GM23338 (cell line): ENCODE results near the gene NFE2. TPM values are rescaled to one million over a fixed set of nuclear protein-coding genes. Genes with fewer than 3 reads are reported as not detected.

Experiments
- ATAC-seq: fragments of 200-7000 bp; cut with Tn5 transposase; 3 replicates; pipeline ENCODE4 v1.9.1; 2020
- DNase-seq: peaks from one replicate; pipeline ENCODE4 v3.0.0-alpha.2; 2015; ENCODE audit warnings: low spot score
- H2AFZ ChIP-seq: fragments of 200-600 bp; sonication (generic); 2 replicates; pipeline ENCODE4 v1.8.0; 2016; ENCODE audit warnings: antibody characterized with exemption, mild to moderate bottlenecking, moderate library complexity
- H3F3A ChIP-seq: fragments of 200-600 bp; sonication (generic); replicated peaks from 2 replicates; pipeline ENCODE4 v1.8.0; 2017; ENCODE audit warnings: antibody characterized with exemption, mixed run types, low read depth
- H3K27ac ChIP-seq: fragments of 200-600 bp; sonication (generic); 2 replicates; pipeline ENCODE4 v1.6.1; 2016; ENCODE audit warnings: low read depth
- H3K27me3 ChIP-seq: fragments of 200-600 bp; sonication (generic); 2 replicates; pipeline ENCODE4 v1.8.0; 2016; ENCODE audit warnings: mild to moderate bottlenecking, mixed run types, moderate library complexity; ENCODE audit not compliant: insufficient read depth
- H3K36me3 ChIP-seq: fragments of 200-600 bp; sonication (generic); 2 replicates; pipeline ENCODE4 v1.8.0; 2016; ENCODE audit warnings: mild to moderate bottlenecking; ENCODE audit not compliant: insufficient read depth
- H3K4me1 ChIP-seq: fragments of 200-600 bp; sonication (generic); 2 replicates; pipeline ENCODE4 v1.8.0; 2016; ENCODE audit warnings: mild to moderate bottlenecking, moderate library complexity; ENCODE audit not compliant: insufficient read depth
- H3K4me2 ChIP-seq: fragments of 200-600 bp; sonication (generic); 2 replicates; pipeline ENCODE4 v1.7.1; 2017; ENCODE audit warnings: mixed run types
- H3K4me3 ChIP-seq: fragments of 200-600 bp; sonication (generic); 2 replicates; pipeline ENCODE4 v1.6.1; 2016; ENCODE audit warnings: mixed run types
- H3K79me2 ChIP-seq: fragments of 200-600 bp; sonication (generic); replicated peaks from 2 replicates; pipeline ENCODE4 v1.8.0; 2017; ENCODE audit warnings: mild to moderate bottlenecking; ENCODE audit not compliant: insufficient read depth
- H3K9me2 ChIP-seq: fragments of 200-600 bp; sonication (generic); 2 replicates; pipeline ENCODE4 v1.8.0; 2017; ENCODE audit not compliant: insufficient read depth
- H4K20me1 ChIP-seq: fragments of 200-600 bp; sonication (generic); replicated peaks from 2 replicates; pipeline ENCODE4 v1.8.0; 2017; ENCODE audit warnings: mild to moderate bottlenecking; ENCODE audit not compliant: insufficient read depth
- H3K27ac Mint-ChIP-seq: 2 replicates; pipeline ENCODE4 v1.8.0; 2020; ENCODE audit warnings: inconsistent platforms, mild to moderate bottlenecking, moderate library complexity, mixed read lengths
- H3K27me3 Mint-ChIP-seq: 3 replicates; pipeline ENCODE4 v1.8.0; 2022; ENCODE audit warnings: low read depth, mild to moderate bottlenecking, moderate library complexity, mixed read lengths, inconsistent platforms; ENCODE audit not compliant: insufficient read depth, poor library complexity
- H3K36me3 Mint-ChIP-seq: 3 replicates; pipeline ENCODE4 v1.8.0; 2021; ENCODE audit warnings: low read depth, mild to moderate bottlenecking, inconsistent platforms, moderate library complexity, mixed read lengths
- H3K4me1 Mint-ChIP-seq: 3 replicates; pipeline ENCODE4 v1.8.0; 2020; ENCODE audit warnings: mild to moderate bottlenecking, inconsistent platforms, mixed read lengths
- H3K4me3 Mint-ChIP-seq: 3 replicates; pipeline ENCODE4 v1.8.0; 2021; ENCODE audit warnings: moderate library complexity, mild to moderate bottlenecking, inconsistent platforms, mixed read lengths
- H3K9me3 Mint-ChIP-seq: 3 replicates; pipeline ENCODE4 v1.8.0; 2020; ENCODE audit warnings: moderate library complexity, mild to moderate bottlenecking, inconsistent platforms, mixed read lengths
- CREB1 ChIP-seq: fragments of 250-450 bp; sonication (Bioruptor Pico); IDR thresholded peaks from 2 replicates; pipeline ENCODE4 v1.5.0; 2020; ENCODE audit warnings: low read depth, mild to moderate bottlenecking, moderate library complexity
- ETS1 ChIP-seq: IDR thresholded peaks from 2 replicates; pipeline ENCODE4 v1.6.1; 2016; ENCODE audit warnings: antibody characterized with exemption
- EZH2 ChIP-seq: fragments of 200-600 bp; sonication (generic); IDR thresholded peaks from one replicate; pipeline ENCODE4 v1.8.0; 2017; ENCODE audit warnings: antibody characterized with exemption, mild to moderate bottlenecking, low read depth; ENCODE audit not compliant: unreplicated experiment
- JUNB ChIP-seq: IDR thresholded peaks from one replicate; pipeline ENCODE4 v1.6.1; 2016; ENCODE audit warnings: antibody characterized with exemption; ENCODE audit not compliant: unreplicated experiment
- ZNF114 ChIP-seq: fragments of 250-450 bp; sonication (Bioruptor Pico); IDR thresholded peaks from 2 replicates; pipeline ENCODE4 v1.5.0; 2020; ENCODE audit warnings: mild to moderate bottlenecking, moderate library complexity
- ZNF331 ChIP-seq: fragments of 250-450 bp; sonication (Bioruptor Pico); IDR thresholded peaks from 2 replicates; pipeline ENCODE4 v1.5.0; 2020; ENCODE audit warnings: low read depth, mild to moderate bottlenecking, moderate library complexity
- polyA plus RNA-seq: library from polyadenylated mRNA; unstranded; fragments of >200 nt; fragmentation: Nextera tagmentation; extraction: Ambion mirVana; gene quantifications from 2 replicates; pipeline ENCODE4 v1.2.1, GENCODE V29; 2016
- total RNA-seq: library from RNA; depleted of rRNA; stranded (reverse); fragments of >200 nt; shearing (Covaris generic); gene quantifications from 2 replicates; pipeline ENCODE4 v1.2.3, GENCODE V29; 2014
- TF ChIP-seq, protein P1 (sequence below): fragments of 250-450 bp; sonication (Bioruptor Pico); IDR thresholded peaks from 2 replicates; pipeline ENCODE4 v1.5.0; 2020; ENCODE audit warnings: mild to moderate bottlenecking, moderate library complexity
- TF ChIP-seq, protein P2 (sequence below): IDR thresholded peaks from one replicate; pipeline ENCODE4 v1.6.1; 2018; ENCODE audit warnings: antibody characterized with exemption; ENCODE audit not compliant: unreplicated experiment

The NFE2 gene
- total and polyA plus RNA-seq, 2 experiments from 2014 or later: 1.3 to 1.8 TPM

- no peak overlapping the region for H2AFZ ChIP-seq
- H3K36me3 Mint-ChIP-seq: peaks cover 37% of the 10 kb centered on the region
- peak overlapping the region; percentile 44 for H3K4me3 ChIP-seq
- ATAC-seq (no peak), DNase-seq (peak; percentile 31)
- no peaks in the 10 kb centered on the region for H3K9me2 ChIP-seq
- peaks cover 66% of the 10 kb centered on the region for H3K79me2 ChIP-seq
- peak overlapping the region; percentile 98 for H3K27ac Mint-ChIP-seq
- no peaks in the 10 kb centered on the region for H4K20me1 ChIP-seq
- peak overlapping the region; percentile 69 for H3K4me3 Mint-ChIP-seq
- H3F3A ChIP-seq: peaks cover 13% of the 10 kb centered on the region
- TF ChIP-seq ETS1 (no peak), ZNF114 (no peak), JUNB (no peak), EZH2 (no peak), CREB1 (CRISPR knock-in tag) (no peak), ZNF331 (CRISPR knock-in tag) (no peak)
- TF ChIP-seq, protein P1, sequence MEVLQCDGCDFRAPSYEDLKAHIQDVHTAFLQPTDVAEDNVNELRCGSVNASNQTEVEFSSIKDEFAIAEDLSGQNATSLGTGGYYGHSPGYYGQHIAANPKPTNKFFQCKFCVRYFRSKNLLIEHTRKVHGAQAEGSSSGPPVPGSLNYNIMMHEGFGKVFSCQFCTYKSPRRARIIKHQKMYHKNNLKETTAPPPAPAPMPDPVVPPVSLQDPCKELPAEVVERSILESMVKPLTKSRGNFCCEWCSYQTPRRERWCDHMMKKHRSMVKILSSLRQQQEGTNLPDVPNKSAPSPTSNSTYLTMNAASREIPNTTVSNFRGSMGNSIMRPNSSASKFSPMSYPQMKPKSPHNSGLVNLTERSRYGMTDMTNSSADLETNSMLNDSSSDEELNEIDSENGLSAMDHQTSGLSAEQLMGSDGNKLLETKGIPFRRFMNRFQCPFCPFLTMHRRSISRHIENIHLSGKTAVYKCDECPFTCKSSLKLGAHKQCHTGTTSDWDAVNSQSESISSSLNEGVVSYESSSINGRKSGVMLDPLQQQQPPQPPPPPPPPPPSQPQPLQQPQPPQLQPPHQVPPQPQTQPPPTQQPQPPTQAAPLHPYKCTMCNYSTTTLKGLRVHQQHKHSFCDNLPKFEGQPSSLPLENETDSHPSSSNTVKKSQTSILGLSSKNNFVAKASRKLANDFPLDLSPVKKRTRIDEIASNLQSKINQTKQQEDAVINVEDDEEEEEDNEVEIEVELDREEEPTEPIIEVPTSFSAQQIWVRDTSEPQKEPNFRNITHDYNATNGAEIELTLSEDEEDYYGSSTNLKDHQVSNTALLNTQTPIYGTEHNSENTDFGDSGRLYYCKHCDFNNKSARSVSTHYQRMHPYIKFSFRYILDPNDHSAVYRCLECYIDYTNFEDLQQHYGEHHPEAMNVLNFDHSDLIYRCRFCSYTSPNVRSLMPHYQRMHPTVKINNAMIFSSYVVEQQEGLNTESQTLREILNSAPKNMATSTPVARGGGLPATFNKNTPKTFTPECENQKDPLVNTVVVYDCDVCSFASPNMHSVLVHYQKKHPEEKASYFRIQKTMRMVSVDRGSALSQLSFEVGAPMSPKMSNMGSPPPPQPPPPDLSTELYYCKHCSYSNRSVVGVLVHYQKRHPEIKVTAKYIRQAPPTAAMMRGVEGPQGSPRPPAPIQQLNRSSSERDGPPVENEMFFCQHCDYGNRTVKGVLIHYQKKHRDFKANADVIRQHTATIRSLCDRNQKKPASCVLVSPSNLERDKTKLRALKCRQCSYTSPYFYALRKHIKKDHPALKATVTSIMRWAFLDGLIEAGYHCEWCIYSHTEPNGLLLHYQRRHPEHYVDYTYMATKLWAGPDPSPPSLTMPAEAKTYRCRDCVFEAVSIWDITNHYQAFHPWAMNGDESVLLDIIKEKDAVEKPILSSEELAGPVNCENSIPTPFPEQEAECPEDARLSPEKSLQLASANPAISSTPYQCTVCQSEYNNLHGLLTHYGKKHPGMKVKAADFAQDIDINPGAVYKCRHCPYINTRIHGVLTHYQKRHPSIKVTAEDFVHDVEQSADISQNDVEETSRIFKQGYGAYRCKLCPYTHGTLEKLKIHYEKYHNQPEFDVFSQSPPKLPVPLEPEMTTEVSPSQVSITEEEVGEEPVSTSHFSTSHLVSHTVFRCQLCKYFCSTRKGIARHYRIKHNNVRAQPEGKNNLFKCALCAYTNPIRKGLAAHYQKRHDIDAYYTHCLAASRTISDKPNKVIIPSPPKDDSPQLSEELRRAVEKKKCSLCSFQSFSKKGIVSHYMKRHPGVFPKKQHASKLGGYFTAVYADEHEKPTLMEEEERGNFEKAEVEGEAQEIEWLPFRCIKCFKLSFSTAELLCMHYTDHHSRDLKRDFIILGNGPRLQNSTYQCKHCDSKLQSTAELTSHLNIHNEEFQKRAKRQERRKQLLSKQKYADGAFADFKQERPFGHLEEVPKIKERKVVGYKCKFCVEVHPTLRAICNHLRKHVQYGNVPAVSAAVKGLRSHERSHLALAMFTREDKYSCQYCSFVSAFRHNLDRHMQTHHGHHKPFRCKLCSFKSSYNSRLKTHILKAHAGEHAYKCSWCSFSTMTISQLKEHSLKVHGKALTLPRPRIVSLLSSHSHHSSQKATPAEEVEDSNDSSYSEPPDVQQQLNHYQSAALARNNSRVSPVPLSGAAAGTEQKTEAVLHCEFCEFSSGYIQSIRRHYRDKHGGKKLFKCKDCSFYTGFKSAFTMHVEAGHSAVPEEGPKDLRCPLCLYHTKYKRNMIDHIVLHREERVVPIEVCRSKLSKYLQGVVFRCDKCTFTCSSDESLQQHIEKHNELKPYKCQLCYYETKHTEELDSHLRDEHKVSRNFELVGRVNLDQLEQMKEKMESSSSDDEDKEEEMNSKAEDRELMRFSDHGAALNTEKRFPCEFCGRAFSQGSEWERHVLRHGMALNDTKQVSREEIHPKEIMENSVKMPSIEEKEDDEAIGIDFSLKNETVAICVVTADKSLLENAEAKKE: no peak
- TF ChIP-seq, protein P2, sequence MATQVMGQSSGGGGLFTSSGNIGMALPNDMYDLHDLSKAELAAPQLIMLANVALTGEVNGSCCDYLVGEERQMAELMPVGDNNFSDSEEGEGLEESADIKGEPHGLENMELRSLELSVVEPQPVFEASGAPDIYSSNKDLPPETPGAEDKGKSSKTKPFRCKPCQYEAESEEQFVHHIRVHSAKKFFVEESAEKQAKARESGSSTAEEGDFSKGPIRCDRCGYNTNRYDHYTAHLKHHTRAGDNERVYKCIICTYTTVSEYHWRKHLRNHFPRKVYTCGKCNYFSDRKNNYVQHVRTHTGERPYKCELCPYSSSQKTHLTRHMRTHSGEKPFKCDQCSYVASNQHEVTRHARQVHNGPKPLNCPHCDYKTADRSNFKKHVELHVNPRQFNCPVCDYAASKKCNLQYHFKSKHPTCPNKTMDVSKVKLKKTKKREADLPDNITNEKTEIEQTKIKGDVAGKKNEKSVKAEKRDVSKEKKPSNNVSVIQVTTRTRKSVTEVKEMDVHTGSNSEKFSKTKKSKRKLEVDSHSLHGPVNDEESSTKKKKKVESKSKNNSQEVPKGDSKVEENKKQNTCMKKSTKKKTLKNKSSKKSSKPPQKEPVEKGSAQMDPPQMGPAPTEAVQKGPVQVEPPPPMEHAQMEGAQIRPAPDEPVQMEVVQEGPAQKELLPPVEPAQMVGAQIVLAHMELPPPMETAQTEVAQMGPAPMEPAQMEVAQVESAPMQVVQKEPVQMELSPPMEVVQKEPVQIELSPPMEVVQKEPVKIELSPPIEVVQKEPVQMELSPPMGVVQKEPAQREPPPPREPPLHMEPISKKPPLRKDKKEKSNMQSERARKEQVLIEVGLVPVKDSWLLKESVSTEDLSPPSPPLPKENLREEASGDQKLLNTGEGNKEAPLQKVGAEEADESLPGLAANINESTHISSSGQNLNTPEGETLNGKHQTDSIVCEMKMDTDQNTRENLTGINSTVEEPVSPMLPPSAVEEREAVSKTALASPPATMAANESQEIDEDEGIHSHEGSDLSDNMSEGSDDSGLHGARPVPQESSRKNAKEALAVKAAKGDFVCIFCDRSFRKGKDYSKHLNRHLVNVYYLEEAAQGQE: no peak
- no peaks in the 10 kb centered on the region for H3K27me3 ChIP-seq
- peak overlapping the region; percentile 62 for H3K4me2 ChIP-seq
- H3K4me1 Mint-ChIP-seq: peaks cover 56% of the 10 kb centered on the region
- H3K4me1 ChIP-seq: peaks cover 45% of the 10 kb centered on the region
- H3K9me3 Mint-ChIP-seq: no peaks in the 10 kb centered on the region
- H3K27me3 Mint-ChIP-seq: peaks cover 17% of the 10 kb centered on the region
- peaks cover 17% of the 10 kb centered on the region; the same call in 1 of the 2 replicates for H3K36me3 ChIP-seq
- peak overlapping the region; percentile 96 for H3K27ac ChIP-seq
Measured at GRCh38 chr12:54258201-54258681, 42.6 kb downstream of the NFE2 start.
